OCI-LY1 (cell line): ENCODE data around the gene ADGRG1.

ENCODE experiments used
- H2AFZ ChIP-seq: fragments of 200-600 bp; sonication (generic), shearing (Covaris generic); 2 replicates; pipeline ENCODE4 v1.6.0; 2014; ENCODE audit warnings: antibody characterized with exemption, mild to moderate bottlenecking, low read length
- H3F3A ChIP-seq: fragments of 200-600 bp; sonication (generic), shearing (Covaris generic); 2 replicates; pipeline ENCODE4 v1.6.0; 2014; ENCODE audit warnings: mild to moderate bottlenecking, antibody characterized with exemption, low read length, moderate library complexity; ENCODE audit not compliant: insufficient read depth
- H3K27ac ChIP-seq: fragments of 200-600 bp; sonication (generic); 2 replicates; pipeline ENCODE4 v1.5.1; 2014; ENCODE audit warnings: low read length, mixed run types, mild to moderate bottlenecking, low read depth; ENCODE audit not compliant: poor library complexity, severe bottlenecking
- H3K27me3 ChIP-seq: fragments of 200-600 bp; sonication (generic); 2 replicates; pipeline ENCODE4 v1.6.0; 2014; ENCODE audit warnings: antibody characterized with exemption, mild to moderate bottlenecking, low read length, moderate library complexity; ENCODE audit not compliant: insufficient read depth
- H3K36me3 ChIP-seq: fragments of 200-600 bp; sonication (generic); 2 replicates; pipeline ENCODE4 v1.6.1; 2014; ENCODE audit warnings: mild to moderate bottlenecking, antibody characterized with exemption, low read length, moderate library complexity, mixed read lengths; ENCODE audit not compliant: insufficient read depth
- H3K4me1 ChIP-seq: fragments of 200-600 bp; sonication (generic); 2 replicates; pipeline ENCODE4 v1.5.1; 2014; ENCODE audit warnings: mild to moderate bottlenecking, low read length, moderate library complexity; ENCODE audit not compliant: insufficient read depth, severe bottlenecking
- H3K4me2 ChIP-seq: fragments of 200-600 bp; sonication (generic), shearing (Covaris generic); 2 replicates; pipeline ENCODE4 v1.6.1; 2014; ENCODE audit warnings: low read length
- H3K4me3 ChIP-seq: fragments of 200-600 bp; sonication (generic); 2 replicates; pipeline ENCODE4 v1.5.1; 2014; ENCODE audit warnings: low read length, low read depth, mild to moderate bottlenecking, mixed read lengths; ENCODE audit not compliant: poor library complexity, severe bottlenecking
- H3K79me2 ChIP-seq: fragments of 200-600 bp; shearing (Covaris generic); 2 replicates; pipeline ENCODE4 v1.6.1; 2016; ENCODE audit warnings: mixed run types, low read length, mixed read lengths; ENCODE audit not compliant: insufficient read depth
- H3K9ac ChIP-seq: fragments of 200-600 bp; sonication (generic), shearing (Covaris generic); 2 replicates; pipeline ENCODE4 v1.6.1; 2014; ENCODE audit warnings: mild to moderate bottlenecking, low read length, mixed read lengths
- H3K9me2 ChIP-seq: fragments of 200-600 bp; sonication (generic), shearing (Covaris generic); 2 replicates; pipeline ENCODE4 v1.6.1; 2014; ENCODE audit warnings: low read depth, mild to moderate bottlenecking, low read length, mixed read lengths
- H3K9me3 ChIP-seq: fragments of 200-600 bp; shearing (Covaris generic); 2 replicates; pipeline ENCODE4 v1.6.1; 2014; ENCODE audit warnings: low read length, mixed read lengths
- H4K20me1 ChIP-seq: fragments of 200-600 bp; sonication (generic), shearing (Covaris generic); 2 replicates; pipeline ENCODE4 v1.6.0; 2016; ENCODE audit warnings: mild to moderate bottlenecking, low read length; ENCODE audit not compliant: insufficient read depth
- CTCF ChIP-seq: fragments of 200-600 bp; sonication (generic), shearing (Covaris generic); IDR thresholded peaks from 2 replicates; pipeline ENCODE4 v1.5.1; 2017; ENCODE audit warnings: mild to moderate bottlenecking, antibody characterized with exemption, low read length, moderate library complexity, mixed read lengths
- EZH2 ChIP-seq: fragments of 200-600 bp; sonication (generic), shearing (Covaris generic); IDR thresholded peaks from 2 replicates; pipeline ENCODE4 v1.8.0; 2017; ENCODE audit warnings: borderline replicate concordance, mixed run types, mild to moderate bottlenecking, antibody characterized with exemption, low read length, moderate library complexity, mixed read lengths

Gene ADGRG1

GRCh38 chr16:57601801-57602478, 26.5 kb upstream of the ADGRG1 start:
- no peaks in the 10 kb centered on the region for H3K9me2 ChIP-seq
- no peaks in the 10 kb centered on the region for H4K20me1 ChIP-seq
- H3K4me3 ChIP-seq: no peak overlapping the region
- no peaks in the 10 kb centered on the region for H3K79me2 ChIP-seq
- no peak for TF ChIP-seq CTCF
- no peak for TF ChIP-seq EZH2
- H3K9ac ChIP-seq: no peak overlapping the region
- no peaks in the 10 kb centered on the region for H3K36me3 ChIP-seq
- H3K4me2 ChIP-seq: no peak overlapping the region
- no peaks in the 10 kb centered on the region for H3F3A ChIP-seq
- no peak overlapping the region for H2AFZ ChIP-seq
- H3K4me1 ChIP-seq: no peaks in the 10 kb centered on the region
- H3K9me3 ChIP-seq: no peaks in the 10 kb centered on the region
- no peak overlapping the region for H3K27ac ChIP-seq
- H3K27me3 ChIP-seq: peaks cover 3% of the 10 kb centered on the region; the same call in 1 of the 2 replicates

- Histone ChIP-seq H3K9ac (no peak overlapping the region), H3K4me1 (no peaks in the 10 kb centered on the region), H2AFZ (no peak overlapping the region), H4K20me1 (no peaks in the 10 kb centered on the region), H3K4me3 (no peak overlapping the region), H3K79me2 (no peaks in the 10 kb centered on the region), H3K27ac (no peak overlapping the region), H3K36me3 (no peaks in the 10 kb centered on the region), H3K9me3 (no peaks in the 10 kb centered on the region), H3K4me2 (no peak overlapping the region), H3F3A (no peaks in the 10 kb centered on the region), H3K9me2 (no peaks in the 10 kb centered on the region), H3K27me3 (peaks cover 3% of the 10 kb centered on the region; the same call in 1 of the 2 replicates)
- TF ChIP-seq CTCF (no peak), EZH2 (no peak)
Measured at GRCh38 chr16:57603115-57604024, 25.1 kb upstream of the ADGRG1 start.

GRCh38 chr16:57604177-57604576, 24.3 kb upstream of the ADGRG1 start:
- no peaks in the 10 kb centered on the region for H4K20me1 ChIP-seq
- no peaks in the 10 kb centered on the region for H3K9me3 ChIP-seq
- H3K79me2 ChIP-seq: no peaks in the 10 kb centered on the region
- no peak overlapping the region for H2AFZ ChIP-seq
- H3K27ac ChIP-seq: no peak overlapping the region
- no peak overlapping the region for H3K4me2 ChIP-seq
- no peak overlapping the region for H3K4me3 ChIP-seq
- no peak overlapping the region for H3K9ac ChIP-seq
- no peaks in the 10 kb centered on the region for H3F3A ChIP-seq
- H3K36me3 ChIP-seq: no peaks in the 10 kb centered on the region
- no peaks in the 10 kb centered on the region for H3K9me2 ChIP-seq
- TF ChIP-seq CTCF: no peak
- no peak for TF ChIP-seq EZH2
- H3K27me3 ChIP-seq: 0 out of 2 replicates have a peak, but pooled peaks cover 3% of the 10 kb centered on the region
- peaks cover 3% of the 10 kb centered on the region for H3K4me1 ChIP-seq
